NCI-H2227 (cell line): Measurements from ENCODE around the gene KIF17.

Experiments used
- DNase-seq: peaks from one replicate; lab custom pipeline; 2025; ENCODE audit not compliant: unreplicated experiment; lab: John Stamatoyannopoulos, UW

KIF17 gene

DNA sequence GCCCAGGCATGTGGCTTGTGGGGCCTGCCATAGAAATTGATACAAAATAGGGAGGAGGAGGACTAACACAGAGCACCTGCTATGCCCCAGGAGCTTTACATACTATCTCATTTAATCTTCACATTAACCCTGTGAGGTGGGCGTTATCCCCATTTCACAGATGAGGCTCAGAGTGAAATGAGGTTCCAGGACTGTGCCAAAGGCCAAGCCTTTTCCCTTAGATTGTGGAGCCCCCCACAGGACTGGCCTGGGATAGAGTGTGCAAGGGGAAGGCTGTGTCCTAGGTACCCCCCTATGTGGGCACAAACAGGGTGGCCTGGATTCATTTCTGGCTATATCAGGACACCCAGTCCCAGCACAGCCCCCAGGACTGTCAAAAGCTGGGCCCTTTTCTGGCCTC is 54.4 kb downstream of the KIF17 start:
- DNase-seq: no peak

DNA sequence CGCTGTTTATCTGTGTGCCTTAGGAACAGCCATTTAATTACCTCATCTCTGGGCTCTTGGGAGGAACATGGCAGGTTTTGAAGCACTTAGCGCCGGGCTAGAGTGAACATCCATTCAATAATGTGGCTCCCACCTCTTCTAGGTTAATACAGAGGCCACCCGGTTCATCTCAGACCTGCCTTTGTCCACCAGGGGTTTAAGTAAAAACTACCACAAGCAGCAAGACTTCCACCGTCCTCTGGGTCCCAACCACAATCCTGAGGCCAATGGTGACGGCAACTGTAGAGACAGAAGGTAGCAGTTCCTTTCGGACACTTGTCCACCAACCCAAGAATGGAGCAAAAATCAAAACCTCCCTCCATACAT is 55.7 kb downstream of the KIF17 start:
- no peak for DNase-seq

DNA sequence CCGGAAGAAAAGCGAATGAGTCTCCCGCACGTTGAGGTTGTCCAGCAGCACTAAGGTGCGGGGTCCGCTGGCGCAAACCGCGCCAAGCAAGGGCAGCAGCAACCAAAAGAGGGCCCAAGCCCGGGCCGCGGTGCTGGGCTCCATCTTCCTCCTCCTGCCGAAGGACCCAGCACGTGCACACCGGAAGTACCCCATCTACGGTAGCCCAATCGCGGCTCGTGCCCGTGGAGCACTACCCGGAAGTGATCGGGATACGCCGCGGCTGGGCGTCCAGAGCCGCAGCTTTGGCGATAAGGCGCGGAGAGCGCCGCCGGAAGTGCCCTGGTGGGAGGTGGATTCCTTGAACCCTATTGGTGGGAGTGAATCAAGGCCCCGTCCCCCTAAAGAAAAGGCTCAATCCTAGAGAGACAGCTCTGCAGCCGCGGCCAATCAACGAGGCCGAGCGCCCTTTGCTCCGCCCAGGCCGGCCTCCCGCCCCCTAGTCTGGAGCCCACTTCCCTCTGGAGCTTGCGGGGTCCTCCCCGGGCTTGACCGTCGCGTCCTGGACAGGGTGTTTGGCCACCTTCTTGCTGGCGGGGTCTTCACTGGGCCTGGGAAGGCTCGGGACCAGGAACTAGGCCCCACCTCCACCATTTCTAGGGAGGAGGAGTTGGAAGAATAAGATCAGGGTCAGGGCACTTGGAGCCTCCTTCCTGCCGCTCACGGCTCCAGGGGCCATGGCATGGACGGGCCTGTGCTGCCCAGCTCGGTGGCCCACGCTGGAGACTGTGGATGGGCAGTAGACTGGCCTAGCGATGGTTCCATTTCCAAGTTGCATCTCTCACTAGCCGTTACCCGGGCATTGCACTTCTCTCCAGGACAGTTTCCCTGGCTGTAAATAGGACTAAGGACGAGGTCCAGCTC is 56.3 kb downstream of the KIF17 start, which contains the start of gene DDOST:
DDOST (minus strand) TSS at position 163 of the 903 bp plus-strand sequence; CDS start at position 144, 19 bp downstream.
- peak; percentile 99 for DNase-seq

DNA sequence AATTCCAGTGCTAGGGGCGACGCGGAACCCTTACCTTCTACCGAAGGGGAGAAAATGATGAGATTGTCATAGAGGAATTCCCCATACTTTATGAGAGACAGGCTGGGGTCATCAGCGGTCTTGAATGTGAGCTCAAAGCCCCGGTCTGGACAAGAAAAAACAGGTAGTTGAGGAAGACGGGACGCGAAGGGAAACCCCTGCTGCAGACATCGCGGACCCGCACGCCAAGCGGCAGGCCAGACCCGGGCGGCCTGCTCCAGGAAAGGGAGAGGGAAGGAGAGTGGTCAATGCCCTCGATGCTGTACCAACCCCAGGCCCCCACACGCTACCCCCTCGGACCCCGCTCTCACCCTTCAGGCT is 57.0 kb downstream of the KIF17 start:
- no peak for DNase-seq

DNA sequence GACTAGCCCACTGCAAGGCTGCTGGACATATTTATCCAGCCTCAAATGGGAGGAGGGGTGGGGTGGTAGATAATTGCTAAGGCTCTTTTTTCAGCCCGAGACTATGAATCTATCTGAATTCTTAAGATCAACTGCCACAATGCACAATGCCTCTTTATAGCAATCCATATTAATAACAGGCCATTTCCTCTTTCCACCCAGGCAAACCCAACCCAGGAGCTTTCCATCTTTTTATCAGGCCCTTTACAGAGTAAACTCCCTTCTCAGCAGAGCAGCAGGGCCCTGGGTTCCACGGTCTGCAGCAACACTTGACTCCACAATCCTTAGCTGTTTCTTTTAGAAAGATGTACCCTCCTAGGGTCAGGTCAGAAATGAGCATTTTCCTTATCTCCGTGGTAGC is 57.4 kb downstream of the KIF17 start:
- DNase-seq: no peak

DNA sequence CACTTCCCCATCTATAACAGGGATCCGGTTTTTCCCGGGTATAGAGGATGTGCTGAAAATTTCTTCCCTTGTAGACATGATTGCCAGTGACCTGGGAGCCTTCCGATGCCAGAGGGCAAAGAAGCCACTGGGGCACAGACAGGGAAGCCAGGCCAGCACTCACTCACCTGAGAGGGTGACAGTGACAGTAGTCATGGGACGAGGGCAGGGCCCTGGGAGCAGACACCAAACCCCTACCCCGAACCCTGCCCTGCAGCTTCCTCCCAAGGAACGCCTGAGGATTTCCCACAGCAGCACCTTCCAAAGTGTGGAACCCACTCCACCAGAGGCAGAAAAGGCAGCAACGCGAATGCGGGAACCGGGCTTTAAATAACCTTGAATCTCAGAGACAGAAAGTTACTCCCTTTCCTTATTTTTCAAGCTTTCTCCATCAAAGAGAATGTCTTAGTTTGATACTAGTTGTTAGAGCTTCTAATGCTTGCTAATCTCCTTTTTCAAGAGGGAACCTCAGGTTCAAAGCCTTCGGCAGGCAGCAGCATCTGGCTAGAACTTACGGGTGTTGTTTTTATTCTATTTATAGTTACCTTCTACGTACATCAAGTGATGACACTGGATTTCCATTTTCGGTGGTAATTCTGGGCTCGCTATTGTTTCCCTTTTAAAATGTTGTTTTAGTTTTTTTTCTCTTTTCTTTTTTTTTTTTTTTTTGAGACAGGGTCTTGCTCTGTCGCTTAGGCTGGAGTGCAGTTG is 59.5 kb downstream of the KIF17 start:
- DNase-seq: no peak

DNA sequence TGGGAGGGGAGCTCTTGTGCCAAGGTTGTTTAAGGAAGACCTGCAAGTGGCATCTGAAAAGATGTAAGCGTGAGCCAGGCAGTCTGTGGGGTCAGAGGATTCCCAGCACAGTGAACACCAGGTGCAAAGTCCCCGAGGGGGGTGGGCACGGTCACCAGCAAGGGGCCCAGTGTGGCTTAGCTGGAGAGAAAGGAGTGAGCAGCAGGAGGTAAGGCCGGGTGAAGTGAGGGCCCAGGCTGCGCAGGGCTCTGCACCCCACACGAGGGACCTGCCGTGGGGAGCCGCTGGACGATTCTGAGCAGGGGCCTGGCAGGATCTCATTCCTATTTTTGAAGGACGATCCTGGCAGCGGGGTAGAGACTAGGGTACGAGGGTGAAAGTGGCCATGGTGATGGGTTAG is 60.8 kb downstream of the KIF17 start:
- no peak for DNase-seq

DNA sequence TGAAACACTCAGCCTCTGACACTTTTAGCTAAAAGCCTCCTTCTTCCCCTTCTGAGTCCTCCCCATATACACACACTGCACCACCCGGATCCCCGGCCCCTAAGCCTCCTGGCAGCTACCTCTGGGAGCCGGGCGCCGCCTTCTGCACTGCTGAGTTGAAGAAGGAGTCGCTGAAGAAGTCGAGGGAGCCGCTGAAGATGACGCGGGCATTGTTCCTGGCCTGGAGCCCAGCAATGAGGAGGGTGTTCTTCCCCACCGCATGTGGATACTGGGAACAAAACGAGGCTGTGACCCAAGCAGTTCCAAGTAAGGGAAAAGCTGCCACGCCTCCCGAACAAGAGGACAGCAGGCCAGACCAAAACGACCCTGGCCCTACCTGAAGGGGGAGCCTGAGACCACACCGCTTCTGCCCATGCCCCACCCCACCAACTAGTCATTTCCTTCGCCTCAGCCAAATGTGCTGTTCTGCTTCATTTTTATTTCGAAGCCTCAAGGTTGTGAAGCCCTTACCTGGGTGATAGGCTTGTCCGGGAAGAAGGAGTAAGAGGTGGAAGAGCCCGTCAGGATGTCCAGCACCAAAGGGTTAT is 63.6 kb downstream of the KIF17 start:
- no peak for DNase-seq

DNA sequence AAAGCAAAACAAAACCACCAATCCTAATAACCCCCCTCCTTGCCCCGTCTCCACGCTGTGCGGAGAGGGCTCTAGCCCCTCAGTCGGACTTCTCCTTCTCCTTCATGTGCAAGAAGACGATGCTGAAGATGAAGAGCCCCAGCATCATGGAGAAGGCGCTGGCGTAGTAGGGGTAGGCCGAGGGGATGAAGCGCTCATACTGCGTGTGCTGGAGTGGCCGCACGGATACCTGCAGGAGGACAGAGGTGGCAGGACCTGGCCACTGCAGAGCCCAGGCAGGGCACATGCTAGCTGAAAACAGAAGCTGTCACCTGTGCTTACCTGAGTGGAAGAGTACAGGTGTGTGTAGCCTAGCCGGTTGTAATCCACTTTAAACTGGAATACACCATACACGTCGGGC is 65.5 kb downstream of the KIF17 start:
- DNase-seq: no peak

DNA sequence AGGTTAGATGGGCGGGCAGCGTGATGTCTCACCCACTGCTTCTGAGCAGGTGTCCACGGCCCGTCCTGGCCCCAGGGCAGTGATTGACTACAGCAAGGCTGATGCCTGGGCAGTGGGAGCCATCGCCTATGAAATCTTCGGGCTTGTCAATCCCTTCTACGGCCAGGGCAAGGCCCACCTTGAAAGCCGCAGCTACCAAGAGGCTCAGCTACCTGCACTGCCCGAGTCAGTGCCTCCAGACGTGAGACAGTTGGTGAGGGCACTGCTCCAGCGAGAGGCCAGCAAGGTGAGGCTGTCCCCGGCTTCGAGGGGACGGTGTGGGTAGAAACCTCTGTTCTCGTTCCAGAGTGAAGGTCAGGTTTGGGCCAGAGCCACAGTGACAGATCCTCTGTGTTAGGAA is 68.9 kb downstream of the KIF17 start:
- no peak for DNase-seq

DNA sequence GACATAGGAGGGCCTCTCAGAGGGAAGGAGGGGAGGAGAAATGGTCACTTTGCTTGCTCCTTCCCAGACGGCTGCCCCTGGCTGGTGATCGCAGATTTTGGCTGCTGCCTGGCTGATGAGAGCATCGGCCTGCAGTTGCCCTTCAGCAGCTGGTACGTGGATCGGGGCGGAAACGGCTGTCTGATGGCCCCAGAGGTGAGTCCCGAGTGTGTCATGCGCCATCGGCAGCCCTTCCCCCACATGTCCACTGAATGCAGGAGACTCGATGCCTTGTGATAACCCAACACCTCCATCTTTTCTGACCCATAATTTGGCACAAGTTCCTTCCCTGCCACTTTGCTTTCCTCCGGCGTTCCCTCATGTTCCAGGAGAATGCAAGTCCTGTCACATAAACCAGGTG is 69.4 kb downstream of the KIF17 start:
- no peak for DNase-seq

DNA sequence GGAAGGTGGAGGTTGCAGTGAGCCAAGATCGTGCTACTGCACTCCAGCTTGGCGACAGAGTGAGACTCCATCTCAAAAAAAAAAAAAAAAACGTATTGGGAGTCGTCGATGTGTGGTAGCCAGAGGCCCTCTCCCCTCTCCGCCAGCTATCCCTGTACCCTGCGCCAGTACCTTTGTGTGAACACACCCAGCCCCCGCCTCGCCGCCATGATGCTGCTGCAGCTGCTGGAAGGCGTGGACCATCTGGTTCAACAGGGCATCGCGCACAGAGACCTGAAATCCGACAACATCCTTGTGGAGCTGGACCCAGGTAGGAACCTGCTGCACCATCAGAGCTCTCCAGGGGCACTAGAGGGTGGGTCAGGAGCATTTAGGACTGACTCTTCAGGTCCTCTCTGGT is 72.4 kb downstream of the KIF17 start:
- no peak for DNase-seq

DNA sequence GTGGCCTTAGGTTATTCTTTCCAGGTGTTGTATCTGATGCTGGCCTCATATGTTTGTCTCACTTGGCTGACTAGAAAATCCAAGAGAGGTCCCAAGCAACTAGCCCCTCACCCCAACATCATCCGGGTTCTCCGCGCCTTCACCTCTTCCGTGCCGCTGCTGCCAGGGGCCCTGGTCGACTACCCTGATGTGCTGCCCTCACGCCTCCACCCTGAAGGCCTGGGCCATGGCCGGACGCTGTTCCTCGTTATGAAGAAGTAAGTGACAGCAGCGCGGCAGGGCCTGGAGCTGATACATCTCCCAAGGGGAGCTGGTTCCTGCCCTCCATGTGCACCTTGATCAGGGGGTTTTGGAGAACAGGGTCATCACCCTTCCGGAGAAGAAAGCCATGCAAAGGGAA is 73.4 kb downstream of the KIF17 start:
- DNase-seq: no peak

DNA sequence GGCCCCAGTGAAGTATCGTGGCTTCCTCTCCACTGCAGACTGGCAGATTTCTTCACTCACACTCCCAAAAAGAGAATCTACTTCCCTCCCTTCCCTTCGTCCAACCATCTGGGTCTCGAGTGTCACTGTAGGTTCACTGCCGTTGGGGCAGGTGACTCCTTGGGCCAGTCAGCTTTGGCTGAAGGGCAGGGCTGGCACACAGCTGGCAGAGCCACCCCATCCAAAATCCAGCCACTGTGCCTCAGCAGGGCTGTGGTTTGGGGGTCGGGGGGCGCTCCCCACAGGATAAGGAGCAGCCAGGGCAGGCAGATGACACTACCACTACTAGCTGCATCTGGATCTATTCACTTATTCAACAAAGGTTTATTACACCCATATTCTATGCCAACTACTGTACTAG is 74.7 kb downstream of the KIF17 start:
- no peak for DNase-seq

DNA sequence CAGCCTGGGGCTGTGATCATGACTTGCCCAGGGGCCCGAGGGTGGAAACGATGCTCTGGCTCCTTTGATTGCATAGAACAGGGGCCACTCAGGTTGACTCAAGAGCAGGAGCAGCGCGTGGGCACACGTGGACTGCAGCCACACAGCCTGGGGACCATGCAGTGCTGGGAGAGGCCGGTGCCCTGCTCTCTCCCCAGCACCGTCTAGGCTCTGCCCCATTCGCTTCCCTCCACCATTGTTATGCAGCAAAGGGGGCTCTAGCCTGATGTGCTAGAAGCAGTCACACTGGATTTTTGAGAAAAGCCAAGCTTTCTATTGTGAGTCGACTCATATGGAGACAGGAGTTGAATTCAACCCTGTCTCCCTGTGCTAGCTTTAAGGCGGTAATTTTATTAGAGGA is 75.8 kb downstream of the KIF17 start:
- no peak for DNase-seq

DNA sequence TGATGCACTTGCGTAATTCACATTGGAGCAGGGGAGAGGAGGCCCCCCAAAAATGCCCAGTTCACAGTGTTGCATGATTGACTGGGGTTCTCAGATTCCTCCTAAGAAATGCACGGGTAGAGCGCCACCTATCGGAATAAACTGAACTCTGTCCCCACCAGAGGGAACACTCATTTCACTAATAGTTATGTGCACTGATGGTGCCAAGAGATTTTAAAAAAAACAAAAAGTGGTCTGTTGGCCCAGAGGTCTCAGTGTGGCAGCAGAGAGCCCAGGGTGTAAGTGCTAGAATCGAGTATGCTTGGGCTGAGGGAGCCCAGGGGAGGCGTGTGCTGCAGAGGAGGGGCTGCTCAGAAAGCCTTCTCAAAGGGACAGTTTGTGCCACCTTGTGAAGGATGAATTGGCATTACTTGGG is 77.6 kb downstream of the KIF17 start:
- peak; percentile 56 for DNase-seq

DNA sequence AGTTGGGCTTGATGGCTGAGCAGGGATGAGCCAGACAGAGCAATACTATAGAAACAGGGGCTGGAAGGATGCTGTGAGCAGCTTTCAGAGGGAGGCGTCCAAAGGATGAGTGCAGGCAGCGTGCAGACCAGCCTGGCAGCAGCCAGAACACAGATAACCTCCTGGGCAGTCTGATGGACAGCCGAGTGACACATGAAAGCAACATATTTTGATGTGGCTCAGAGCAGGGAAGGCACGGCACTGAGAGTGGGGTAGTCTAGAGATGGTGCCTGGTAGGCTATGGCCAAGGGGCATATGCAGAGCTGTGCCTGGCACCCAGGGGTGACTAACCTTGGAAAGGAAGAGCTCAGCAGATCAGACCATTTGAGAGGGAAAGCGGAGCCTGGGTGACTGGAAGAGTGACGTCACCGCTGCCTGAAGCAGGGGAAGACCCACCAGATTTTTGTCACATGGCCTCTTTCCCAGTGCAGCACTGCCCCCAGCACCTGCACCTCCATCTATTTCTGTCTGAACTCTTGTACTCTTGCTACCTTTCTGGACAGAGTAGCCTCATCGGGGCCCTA is 80.9 kb downstream of the KIF17 start:
- DNase-seq: no peak

DNA sequence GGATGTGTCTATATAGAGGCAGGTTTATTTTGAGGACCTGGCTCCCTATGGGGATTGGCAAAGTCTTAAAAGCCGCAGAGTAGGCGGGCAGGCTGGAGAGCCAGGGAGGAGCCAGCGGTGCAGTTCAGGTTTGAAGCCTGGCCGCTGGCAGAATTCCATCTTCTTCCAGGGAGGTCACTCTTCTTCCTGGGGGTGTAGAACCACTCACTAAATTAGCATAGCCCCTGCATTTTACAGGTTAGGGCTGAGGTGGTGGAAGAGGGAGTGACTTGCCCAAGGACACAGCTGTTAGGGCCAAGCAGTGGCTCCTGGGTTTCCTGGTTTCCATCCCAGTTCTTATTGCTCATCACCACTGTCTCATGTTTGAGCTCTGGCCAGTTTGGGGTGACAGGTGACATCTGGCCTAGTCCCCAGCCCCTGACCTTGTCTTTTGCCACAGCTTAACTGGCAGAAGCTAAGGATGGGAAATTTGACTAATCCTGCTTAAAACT is 83.2 kb downstream of the KIF17 start:
- DNase-seq: peak; percentile 62

DNA sequence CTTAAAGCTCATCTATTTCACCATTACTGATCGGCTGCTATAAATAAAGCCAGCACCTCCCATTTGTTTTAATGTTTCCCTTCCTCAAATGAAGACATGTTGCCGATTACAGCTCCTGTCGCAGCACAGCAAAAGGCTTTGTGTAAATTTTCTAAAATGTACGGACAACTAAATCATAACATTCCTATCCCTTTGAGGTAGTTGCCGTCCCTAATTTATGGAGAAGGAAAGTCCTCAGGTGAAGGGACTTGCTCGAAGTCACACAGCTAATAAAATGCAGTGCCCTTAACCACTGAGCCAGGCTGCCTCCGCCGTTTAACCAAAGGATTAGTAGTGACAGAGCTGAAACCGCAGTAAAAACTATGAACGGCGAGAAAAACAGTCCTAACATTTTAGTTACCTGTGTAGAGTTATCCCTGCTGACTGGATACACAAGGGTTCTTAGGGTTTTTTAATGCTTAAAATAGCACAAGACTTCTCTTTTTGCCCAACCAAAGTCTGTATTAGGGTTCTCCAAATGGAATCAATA is 83.7 kb downstream of the KIF17 start:
- no peak for DNase-seq

DNA sequence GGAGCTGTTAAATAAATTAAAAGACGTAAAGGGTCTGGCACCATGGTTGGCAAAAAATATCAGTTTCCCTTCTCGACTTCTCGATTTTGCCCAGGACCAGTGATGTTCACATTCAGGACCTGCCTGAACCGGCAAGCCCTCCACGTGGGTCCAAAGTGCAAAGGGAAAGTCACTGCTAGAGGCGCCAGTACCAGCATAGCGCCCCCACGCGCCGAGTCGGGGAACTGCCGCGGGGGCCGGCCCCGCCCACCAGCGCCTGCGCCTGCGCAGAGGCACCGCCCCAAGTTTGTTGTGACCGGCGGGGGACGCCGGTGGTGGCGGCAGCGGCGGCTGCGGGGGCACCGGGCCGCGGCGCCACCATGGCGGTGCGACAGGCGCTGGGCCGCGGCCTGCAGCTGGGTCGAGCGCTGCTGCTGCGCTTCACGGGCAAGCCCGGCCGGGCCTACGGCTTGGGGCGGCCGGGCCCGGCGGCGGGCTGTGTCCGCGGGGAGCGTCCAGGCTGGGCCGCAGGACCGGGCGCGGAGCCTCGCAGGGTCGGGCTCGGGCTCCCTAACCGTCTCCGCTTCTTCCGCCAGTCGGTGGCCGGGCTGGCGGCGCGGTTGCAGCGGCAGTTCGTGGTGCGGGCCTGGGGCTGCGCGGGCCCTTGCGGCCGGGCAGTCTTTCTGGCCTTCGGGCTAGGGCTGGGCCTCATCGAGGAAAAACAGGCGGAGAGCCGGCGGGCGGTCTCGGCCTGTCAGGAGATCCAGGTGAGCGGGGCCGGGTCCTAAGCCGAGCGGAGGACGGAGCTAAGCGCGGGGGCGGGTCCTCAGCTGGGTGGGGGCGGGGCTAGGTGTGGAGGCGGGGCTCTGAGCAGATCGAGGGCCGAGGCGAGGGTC is 84.4 kb downstream of the KIF17 start, which contains the start of gene PINK1:
PINK1 (plus strand) TSS at position 269 of the 875 bp plus-strand sequence; CDS start at position 360, 91 bp downstream.
- DNase-seq: peak; percentile 82
